Measurements from ENCODE around the gene CHRFAM7A. TPM values are rescaled to one million over a fixed set of nuclear protein-coding genes. Genes with fewer than 3 reads are reported as not detected.
"Not testable (repeated sequence)": the region's sequence is repeated elsewhere in the genome, so short reads cannot be mapped to it uniquely, and the experiment has no call there.

Gene CHRFAM7A
- 1.1 and 2.4 TPM in 2 replicates for total RNA-seq (2014; rRNA removed; shearing (Covaris generic))

GRCh38 chr15:30392766-30393663, at the start of gene CHRFAM7A:
Gene CHRFAM7A (minus strand): TSS chr15:30393540. CDS start chr15:30383351, 10,189 bp downstream.
- DNase-seq (ENCODE audit: low read depth): not testable (repeated sequence)

GRCh38 chr15:30438348-30438747, 45.0 kb upstream of the CHRFAM7A start:
- DNase-seq (ENCODE audit: low read depth): not testable (repeated sequence)

GRCh38 chr15:30435878-30436277, 42.5 kb upstream of the CHRFAM7A start:
- DNase-seq (ENCODE audit: low read depth): not testable (repeated sequence)

GRCh38 chr15:30420723-30421122, 27.4 kb upstream of the CHRFAM7A start:
- not testable (repeated sequence) for DNase-seq (ENCODE audit: low read depth)

- DNase-seq (ENCODE audit: low read depth): not testable (repeated sequence)
Measured at GRCh38 chr15:30414160-30414559, 20.8 kb upstream of the CHRFAM7A start, which contains the start of gene GOLGA8R. Gene GOLGA8R (minus strand): TSS chr15:30414260. CDS start chr15:30414162, 98 bp downstream.

GRCh38 chr15:30407636-30408035, 14.3 kb upstream of the CHRFAM7A start:
- not testable (repeated sequence) for DNase-seq (ENCODE audit: low read depth)

- not testable (repeated sequence) for DNase-seq (ENCODE audit: low read depth)
Measured at GRCh38 chr15:30398988-30399387, 5.6 kb upstream of the CHRFAM7A start.

- DNase-seq (ENCODE audit: low read depth): not testable (repeated sequence)
Measured at GRCh38 chr15:30393664-30393991, 288 bp upstream of the CHRFAM7A start.

- not testable (repeated sequence) for DNase-seq (ENCODE audit: low read depth)
Measured at GRCh38 chr15:30386318-30386887, 6.9 kb downstream of the CHRFAM7A start.

- not testable (repeated sequence) for DNase-seq (ENCODE audit: low read depth)
Measured at GRCh38 chr15:30377082-30377413, 16.3 kb downstream of the CHRFAM7A start.

- not testable (repeated sequence) for DNase-seq (ENCODE audit: low read depth)
Measured at GRCh38 chr15:30376375-30377081, 16.8 kb downstream of the CHRFAM7A start.

GRCh38 chr15:30375872-30376271, 17.5 kb downstream of the CHRFAM7A start:
- DNase-seq (ENCODE audit: low read depth): not testable (repeated sequence)

GRCh38 chr15:30374862-30375261, 18.5 kb downstream of the CHRFAM7A start:
- DNase-seq (ENCODE audit: low read depth): not testable (repeated sequence)

- DNase-seq (ENCODE audit: low read depth): not testable (repeated sequence)
Measured at GRCh38 chr15:30368271-30368670, 25.1 kb downstream of the CHRFAM7A start.

GRCh38 chr15:30367246-30367645, 26.1 kb downstream of the CHRFAM7A start:
- not testable (repeated sequence) for DNase-seq (ENCODE audit: low read depth)

GRCh38 chr15:30361404-30361803, 31.9 kb downstream of the CHRFAM7A start:
- DNase-seq (ENCODE audit: low read depth): not testable (repeated sequence)

- not testable (repeated sequence) for DNase-seq (ENCODE audit: low read depth)
Measured at GRCh38 chr15:30360990-30361389, 32.4 kb downstream of the CHRFAM7A start.

- DNase-seq (ENCODE audit: low read depth): not testable (repeated sequence)
Measured at GRCh38 chr15:30355043-30355442, 38.3 kb downstream of the CHRFAM7A start.

GRCh38 chr15:30349803-30350202, 43.5 kb downstream of the CHRFAM7A start:
- DNase-seq (ENCODE audit: low read depth): not testable (repeated sequence)

GRCh38 chr15:30336584-30336983, 56.8 kb downstream of the CHRFAM7A start:
- DNase-seq (ENCODE audit: low read depth): not testable (repeated sequence)

GRCh38 chr15:30334152-30334551, 59.2 kb downstream of the CHRFAM7A start:
- DNase-seq (ENCODE audit: low read depth): not testable (repeated sequence)

- not testable (repeated sequence) for DNase-seq (ENCODE audit: low read depth)
Measured at GRCh38 chr15:30326145-30326544, 67.2 kb downstream of the CHRFAM7A start.
